WTC11 (cell line): ENCODE data around the gene NECAB3. TPM values are rescaled to one million over a fixed set of nuclear protein-coding genes. Genes with fewer than 3 reads are reported as not detected.

Experiments
- ATAC-seq: fragments of 200-7000 bp; cut with Tn5 transposase; 2 replicates; pipeline ENCODE4 v1.10.0; 2021; ENCODE audit warnings: mild to moderate bottlenecking, moderate library complexity
- CTCF ChIA-PET: fragments of 300-600 bp; sonication (Branson Sonifier 250); formaldehyde crosslinking; loops from one replicate; lab custom pipeline; 2021; ENCODE audit warnings: antibody characterized with exemption; lab: Charles Lee
- POLR2A ChIA-PET: fragments of 350-600 bp; sonication (Branson Sonifier 250); formaldehyde crosslinking; loops from one replicate; lab custom pipeline; 2021; ENCODE audit warnings: antibody characterized with exemption; lab: Charles Lee
- DNase-seq: peaks from one replicate; pipeline ENCODE4 v3.0.0; 2021; ENCODE audit warnings: low spot score
- H3K27ac Mint-ChIP-seq: 2 replicates; pipeline ENCODE4 v1.8.0; 2021; ENCODE audit warnings: mixed read lengths
- H3K27me3 Mint-ChIP-seq: 2 replicates; pipeline ENCODE4 v1.8.0; 2021; ENCODE audit warnings: low read depth, mild to moderate bottlenecking, moderate library complexity, mixed read lengths
- H3K36me3 Mint-ChIP-seq: 2 replicates; pipeline ENCODE4 v1.8.0; 2021; ENCODE audit warnings: mixed read lengths
- H3K4me1 Mint-ChIP-seq: 2 replicates; pipeline ENCODE4 v1.8.0; 2022; ENCODE audit warnings: mixed read lengths
- H3K4me3 Mint-ChIP-seq: 2 replicates; pipeline ENCODE4 v1.8.0; 2021; ENCODE audit warnings: mild to moderate bottlenecking, moderate library complexity, mixed read lengths
- H3K9me3 Mint-ChIP-seq: 2 replicates; pipeline ENCODE4 v1.8.0; 2021; ENCODE audit warnings: mixed read lengths
- ETV6 ChIP-seq: sonication (generic); formaldehyde crosslinking; IDR thresholded peaks from 2 replicates; pipeline ENCODE4 v1.8.1; 2022; ENCODE audit warnings: mild to moderate bottlenecking, missing genetic modification reagents
- FOXK1 ChIP-seq: sonication (generic); formaldehyde crosslinking; IDR thresholded peaks from 2 replicates; pipeline ENCODE4 v1.8.0; 2022; ENCODE audit warnings: mild to moderate bottlenecking, moderate library complexity, missing genetic modification reagents
- GABPB1 ChIP-seq: sonication (generic); formaldehyde crosslinking; IDR thresholded peaks from 2 replicates; pipeline ENCODE4 v1.8.1; 2023; ENCODE audit warnings: mild to moderate bottlenecking, missing genetic modification reagents
- JUN ChIP-seq: sonication (generic); formaldehyde crosslinking; IDR thresholded peaks from 2 replicates; pipeline ENCODE4 v1.8.0; 2023; ENCODE audit warnings: mild to moderate bottlenecking, missing genetic modification reagents
- NFE2L1 ChIP-seq: sonication (generic); formaldehyde crosslinking; IDR thresholded peaks from 2 replicates; pipeline ENCODE4 v1.8.1; 2023; ENCODE audit warnings: missing genetic modification reagents
- NFYB ChIP-seq: sonication (generic); formaldehyde crosslinking; conservative IDR thresholded peaks from 2 replicates; pipeline ENCODE4 v1.8.0; 2022; ENCODE audit warnings: low read depth, missing genetic modification reagents
- NR1H2 ChIP-seq: sonication (generic); formaldehyde crosslinking; IDR thresholded peaks from 2 replicates; pipeline ENCODE4 v1.9.0; 2021; ENCODE audit warnings: mild to moderate bottlenecking, moderate library complexity, missing genetic modification reagents
- SP1 ChIP-seq: sonication (generic); formaldehyde crosslinking; conservative IDR thresholded peaks from 2 replicates; pipeline ENCODE4 v1.8.1; 2022; ENCODE audit warnings: missing genetic modification reagents
- ZNF219 ChIP-seq: sonication (generic); formaldehyde crosslinking; IDR thresholded peaks from 2 replicates; pipeline ENCODE4 v1.8.0; 2023; ENCODE audit warnings: missing genetic modification reagents, mild to moderate bottlenecking, borderline replicate concordance
- ZNF232 ChIP-seq: sonication (generic); formaldehyde crosslinking; IDR thresholded peaks from 2 replicates; pipeline ENCODE4 v1.8.0; 2022; ENCODE audit warnings: mild to moderate bottlenecking, missing genetic modification reagents
- ZNF317 ChIP-seq: sonication (generic); formaldehyde crosslinking; IDR thresholded peaks from 2 replicates; pipeline ENCODE4 v1.8.1; 2023; ENCODE audit warnings: low read depth, mild to moderate bottlenecking, moderate library complexity, missing genetic modification reagents, borderline replicate concordance
- ZNF671 ChIP-seq: fragments of 250-450 bp; sonication (Bioruptor Pico); IDR thresholded peaks from 2 replicates; pipeline ENCODE4 v1.8.0; 2021; ENCODE audit warnings: mild to moderate bottlenecking
- total RNA-seq: library from RNA; stranded (reverse); gene quantifications from 3 replicates; pipeline ENCODE4 v1.2.3, GENCODE V29; 2021
- TF ChIP-seq, protein P1 (sequence below): fragments of 250-450 bp; sonication (Bioruptor Pico); IDR thresholded peaks from 2 replicates; pipeline ENCODE4 v1.9.0; 2021; ENCODE audit warnings: mild to moderate bottlenecking, borderline replicate concordance
- TF ChIP-seq, protein P2 (sequence below): sonication (generic); formaldehyde crosslinking; IDR thresholded peaks from 2 replicates; pipeline ENCODE4 v1.8.0; 2022; ENCODE audit warnings: mild to moderate bottlenecking, missing genetic modification reagents
- TF ChIP-seq, protein P3 (sequence below): sonication (generic); formaldehyde crosslinking; IDR thresholded peaks from 2 replicates; pipeline ENCODE4 v1.8.0; 2022; ENCODE audit warnings: missing genetic modification reagents
- TF ChIP-seq, protein P4 (sequence below): sonication (generic); formaldehyde crosslinking; IDR thresholded peaks from 2 replicates; pipeline ENCODE4 v1.8.1; 2023; ENCODE audit warnings: mild to moderate bottlenecking, missing genetic modification reagents, moderate library complexity
- TF ChIP-seq, protein P5 (sequence below): sonication (generic); formaldehyde crosslinking; IDR thresholded peaks from 2 replicates; pipeline ENCODE4 v1.8.0; 2023; ENCODE audit warnings: missing genetic modification reagents, mild to moderate bottlenecking, borderline replicate concordance
- TF ChIP-seq, protein P6 (sequence below): sonication (generic); formaldehyde crosslinking; IDR thresholded peaks from 2 replicates; pipeline ENCODE4 v1.8.1; 2022; ENCODE audit warnings: low read depth, missing genetic modification reagents, borderline replicate concordance
- TF ChIP-seq, protein P7 (sequence below): sonication (generic); formaldehyde crosslinking; IDR thresholded peaks from 2 replicates; pipeline ENCODE4 v1.8.0; 2022; ENCODE audit warnings: mild to moderate bottlenecking, missing genetic modification reagents

Gene NECAB3
- total RNA-seq, 1 experiment from 2014 or later = 38.0 TPM

DNA sequence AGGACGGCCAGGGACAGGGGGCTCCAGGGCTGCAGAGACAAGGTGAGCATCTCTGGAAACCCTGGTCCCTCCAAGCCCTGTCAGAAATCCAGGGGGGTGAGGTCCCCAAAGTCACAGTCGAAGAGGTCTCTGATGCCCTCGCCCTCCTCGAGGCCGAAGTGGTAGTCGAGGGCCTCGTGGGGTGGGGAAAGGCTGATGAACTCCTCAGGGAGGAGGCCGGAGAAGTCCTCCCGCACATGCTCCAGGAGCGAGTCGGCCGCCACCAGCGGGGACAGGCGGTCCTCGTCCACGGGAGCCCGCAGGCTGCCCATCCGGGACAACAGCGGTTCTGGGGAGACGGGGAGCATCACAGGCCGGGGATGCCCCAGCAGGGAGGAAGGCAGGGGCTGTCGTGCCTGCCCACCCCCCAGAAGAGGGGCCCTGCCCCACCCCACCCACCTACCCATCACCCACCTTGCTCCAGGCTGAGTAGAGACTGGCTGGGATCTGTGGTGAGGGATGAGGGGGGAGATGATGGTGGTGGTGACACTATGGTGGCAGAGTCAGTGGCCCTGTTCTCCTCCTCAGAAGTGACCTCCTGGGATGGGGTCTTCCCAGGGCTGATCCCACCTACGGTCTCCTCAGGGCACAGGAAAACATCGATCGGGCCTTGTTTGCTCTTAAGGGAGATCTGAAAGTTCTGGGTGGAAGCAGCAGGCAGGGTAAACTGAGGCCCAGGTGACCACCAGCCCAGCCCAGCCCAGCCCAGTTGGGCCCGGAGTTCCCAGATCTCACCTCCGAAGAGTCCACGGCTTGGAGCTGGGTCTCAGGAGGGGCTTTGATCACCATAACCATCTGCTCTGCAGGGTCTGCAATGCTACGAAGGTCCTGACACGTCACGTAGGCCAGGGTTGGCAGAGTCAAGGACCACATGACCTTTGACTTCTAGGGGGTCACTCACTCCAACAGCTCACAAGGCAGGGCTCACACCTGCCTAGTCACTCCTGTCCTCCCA, 2.7 kb upstream of the NECAB3 start (continued):
- TF ChIP-seq, protein P1, sequence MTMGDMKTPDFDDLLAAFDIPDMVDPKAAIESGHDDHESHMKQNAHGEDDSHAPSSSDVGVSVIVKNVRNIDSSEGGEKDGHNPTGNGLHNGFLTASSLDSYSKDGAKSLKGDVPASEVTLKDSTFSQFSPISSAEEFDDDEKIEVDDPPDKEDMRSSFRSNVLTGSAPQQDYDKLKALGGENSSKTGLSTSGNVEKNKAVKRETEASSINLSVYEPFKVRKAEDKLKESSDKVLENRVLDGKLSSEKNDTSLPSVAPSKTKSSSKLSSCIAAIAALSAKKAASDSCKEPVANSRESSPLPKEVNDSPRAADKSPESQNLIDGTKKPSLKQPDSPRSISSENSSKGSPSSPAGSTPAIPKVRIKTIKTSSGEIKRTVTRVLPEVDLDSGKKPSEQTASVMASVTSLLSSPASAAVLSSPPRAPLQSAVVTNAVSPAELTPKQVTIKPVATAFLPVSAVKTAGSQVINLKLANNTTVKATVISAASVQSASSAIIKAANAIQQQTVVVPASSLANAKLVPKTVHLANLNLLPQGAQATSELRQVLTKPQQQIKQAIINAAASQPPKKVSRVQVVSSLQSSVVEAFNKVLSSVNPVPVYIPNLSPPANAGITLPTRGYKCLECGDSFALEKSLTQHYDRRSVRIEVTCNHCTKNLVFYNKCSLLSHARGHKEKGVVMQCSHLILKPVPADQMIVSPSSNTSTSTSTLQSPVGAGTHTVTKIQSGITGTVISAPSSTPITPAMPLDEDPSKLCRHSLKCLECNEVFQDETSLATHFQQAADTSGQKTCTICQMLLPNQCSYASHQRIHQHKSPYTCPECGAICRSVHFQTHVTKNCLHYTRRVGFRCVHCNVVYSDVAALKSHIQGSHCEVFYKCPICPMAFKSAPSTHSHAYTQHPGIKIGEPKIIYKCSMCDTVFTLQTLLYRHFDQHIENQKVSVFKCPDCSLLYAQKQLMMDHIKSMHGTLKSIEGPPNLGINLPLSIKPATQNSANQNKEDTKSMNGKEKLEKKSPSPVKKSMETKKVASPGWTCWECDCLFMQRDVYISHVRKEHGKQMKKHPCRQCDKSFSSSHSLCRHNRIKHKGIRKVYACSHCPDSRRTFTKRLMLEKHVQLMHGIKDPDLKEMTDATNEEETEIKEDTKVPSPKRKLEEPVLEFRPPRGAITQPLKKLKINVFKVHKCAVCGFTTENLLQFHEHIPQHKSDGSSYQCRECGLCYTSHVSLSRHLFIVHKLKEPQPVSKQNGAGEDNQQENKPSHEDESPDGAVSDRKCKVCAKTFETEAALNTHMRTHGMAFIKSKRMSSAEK (CRISPR knock-in tag) = no peak
- TF ChIP-seq ZNF232 (CRISPR knock-in tag) (no peak), JUN (CRISPR knock-in tag) (no peak), FOXK1 (CRISPR knock-in tag) (no peak), ZNF317 (no peak), NFYB (CRISPR knock-in tag) (no peak), NR1H2 (CRISPR knock-in tag) (no peak), ZNF671 (CRISPR knock-in tag) (no peak), GABPB1 (CRISPR knock-in tag) (no peak), NFE2L1 (CRISPR knock-in tag) (no peak)
- TF ChIP-seq, protein P2, sequence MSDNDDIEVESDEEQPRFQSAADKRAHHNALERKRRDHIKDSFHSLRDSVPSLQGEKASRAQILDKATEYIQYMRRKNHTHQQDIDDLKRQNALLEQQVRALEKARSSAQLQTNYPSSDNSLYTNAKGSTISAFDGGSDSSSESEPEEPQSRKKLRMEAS (CRISPR knock-in tag) = no peak
- TF ChIP-seq, protein P3, sequence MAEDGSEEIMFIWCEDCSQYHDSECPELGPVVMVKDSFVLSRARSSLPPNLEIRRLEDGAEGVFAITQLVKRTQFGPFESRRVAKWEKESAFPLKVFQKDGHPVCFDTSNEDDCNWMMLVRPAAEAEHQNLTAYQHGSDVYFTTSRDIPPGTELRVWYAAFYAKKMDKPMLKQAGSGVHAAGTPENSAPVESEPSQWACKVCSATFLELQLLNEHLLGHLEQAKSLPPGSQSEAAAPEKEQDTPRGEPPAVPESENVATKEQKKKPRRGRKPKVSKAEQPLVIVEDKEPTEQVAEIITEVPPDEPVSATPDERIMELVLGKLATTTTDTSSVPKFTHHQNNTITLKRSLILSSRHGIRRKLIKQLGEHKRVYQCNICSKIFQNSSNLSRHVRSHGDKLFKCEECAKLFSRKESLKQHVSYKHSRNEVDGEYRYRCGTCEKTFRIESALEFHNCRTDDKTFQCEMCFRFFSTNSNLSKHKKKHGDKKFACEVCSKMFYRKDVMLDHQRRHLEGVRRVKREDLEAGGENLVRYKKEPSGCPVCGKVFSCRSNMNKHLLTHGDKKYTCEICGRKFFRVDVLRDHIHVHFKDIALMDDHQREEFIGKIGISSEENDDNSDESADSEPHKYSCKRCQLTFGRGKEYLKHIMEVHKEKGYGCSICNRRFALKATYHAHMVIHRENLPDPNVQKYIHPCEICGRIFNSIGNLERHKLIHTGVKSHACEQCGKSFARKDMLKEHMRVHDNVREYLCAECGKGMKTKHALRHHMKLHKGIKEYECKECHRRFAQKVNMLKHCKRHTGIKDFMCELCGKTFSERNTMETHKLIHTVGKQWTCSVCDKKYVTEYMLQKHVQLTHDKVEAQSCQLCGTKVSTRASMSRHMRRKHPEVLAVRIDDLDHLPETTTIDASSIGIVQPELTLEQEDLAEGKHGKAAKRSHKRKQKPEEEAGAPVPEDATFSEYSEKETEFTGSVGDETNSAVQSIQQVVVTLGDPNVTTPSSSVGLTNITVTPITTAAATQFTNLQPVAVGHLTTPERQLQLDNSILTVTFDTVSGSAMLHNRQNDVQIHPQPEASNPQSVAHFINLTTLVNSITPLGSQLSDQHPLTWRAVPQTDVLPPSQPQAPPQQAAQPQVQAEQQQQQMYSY = no peak

DNA sequence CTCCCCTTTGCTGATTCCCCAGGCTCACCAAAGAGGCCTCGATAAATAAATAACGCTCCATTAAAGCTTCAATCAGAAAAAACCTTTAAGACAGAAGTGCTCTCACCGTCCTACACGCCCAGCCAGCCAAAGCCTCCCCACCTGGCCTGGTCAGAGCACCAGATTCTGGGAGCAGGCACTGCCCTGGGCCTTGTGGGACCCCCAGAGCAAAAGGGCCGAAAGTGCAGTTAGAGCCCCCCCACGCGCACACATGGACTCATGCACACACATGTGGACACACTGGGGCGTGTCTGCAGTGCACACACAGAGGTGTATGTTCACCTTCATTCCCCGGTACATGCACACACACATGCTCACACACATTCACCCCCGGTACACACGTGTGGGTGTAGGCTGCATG, 1.9 kb upstream of the NECAB3 start:
- DNase-seq = no peak
- Mint-ChIP-seq H3K27ac (no peak overlapping the region; the same call in 1 of the 2 replicates), H3K27me3 (no peaks in the 10 kb centered on the region; the same call in 1 of the 2 replicates), H3K36me3 (peaks cover 29% of the 10 kb centered on the region), H3K9me3 (no peaks in the 10 kb centered on the region), H3K4me1 (peaks cover 31% of the 10 kb centered on the region), H3K4me3 (no peak overlapping the region)
- no peak for ATAC-seq
- CTCF ChIA-PET = interaction anchor here (0.6 to 1.3 kb wide), 2 partner anchors 13 to 1658 kb away, joined by 3 to 4 read pairs; no protein-coding TSS in a partner anchor
- POLR2A ChIA-PET = interaction anchor here (0.6 to 1.1 kb wide), 2 partner anchors 9 to 155 kb away, joined by 3 to 4 read pairs; no protein-coding TSS in a partner anchor
- TF ChIP-seq, protein P4, sequence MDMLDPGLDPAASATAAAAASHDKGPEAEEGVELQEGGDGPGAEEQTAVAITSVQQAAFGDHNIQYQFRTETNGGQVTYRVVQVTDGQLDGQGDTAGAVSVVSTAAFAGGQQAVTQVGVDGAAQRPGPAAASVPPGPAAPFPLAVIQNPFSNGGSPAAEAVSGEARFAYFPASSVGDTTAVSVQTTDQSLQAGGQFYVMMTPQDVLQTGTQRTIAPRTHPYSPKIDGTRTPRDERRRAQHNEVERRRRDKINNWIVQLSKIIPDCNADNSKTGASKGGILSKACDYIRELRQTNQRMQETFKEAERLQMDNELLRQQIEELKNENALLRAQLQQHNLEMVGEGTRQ (CRISPR knock-in tag) = no peak
- TF ChIP-seq, protein P5, sequence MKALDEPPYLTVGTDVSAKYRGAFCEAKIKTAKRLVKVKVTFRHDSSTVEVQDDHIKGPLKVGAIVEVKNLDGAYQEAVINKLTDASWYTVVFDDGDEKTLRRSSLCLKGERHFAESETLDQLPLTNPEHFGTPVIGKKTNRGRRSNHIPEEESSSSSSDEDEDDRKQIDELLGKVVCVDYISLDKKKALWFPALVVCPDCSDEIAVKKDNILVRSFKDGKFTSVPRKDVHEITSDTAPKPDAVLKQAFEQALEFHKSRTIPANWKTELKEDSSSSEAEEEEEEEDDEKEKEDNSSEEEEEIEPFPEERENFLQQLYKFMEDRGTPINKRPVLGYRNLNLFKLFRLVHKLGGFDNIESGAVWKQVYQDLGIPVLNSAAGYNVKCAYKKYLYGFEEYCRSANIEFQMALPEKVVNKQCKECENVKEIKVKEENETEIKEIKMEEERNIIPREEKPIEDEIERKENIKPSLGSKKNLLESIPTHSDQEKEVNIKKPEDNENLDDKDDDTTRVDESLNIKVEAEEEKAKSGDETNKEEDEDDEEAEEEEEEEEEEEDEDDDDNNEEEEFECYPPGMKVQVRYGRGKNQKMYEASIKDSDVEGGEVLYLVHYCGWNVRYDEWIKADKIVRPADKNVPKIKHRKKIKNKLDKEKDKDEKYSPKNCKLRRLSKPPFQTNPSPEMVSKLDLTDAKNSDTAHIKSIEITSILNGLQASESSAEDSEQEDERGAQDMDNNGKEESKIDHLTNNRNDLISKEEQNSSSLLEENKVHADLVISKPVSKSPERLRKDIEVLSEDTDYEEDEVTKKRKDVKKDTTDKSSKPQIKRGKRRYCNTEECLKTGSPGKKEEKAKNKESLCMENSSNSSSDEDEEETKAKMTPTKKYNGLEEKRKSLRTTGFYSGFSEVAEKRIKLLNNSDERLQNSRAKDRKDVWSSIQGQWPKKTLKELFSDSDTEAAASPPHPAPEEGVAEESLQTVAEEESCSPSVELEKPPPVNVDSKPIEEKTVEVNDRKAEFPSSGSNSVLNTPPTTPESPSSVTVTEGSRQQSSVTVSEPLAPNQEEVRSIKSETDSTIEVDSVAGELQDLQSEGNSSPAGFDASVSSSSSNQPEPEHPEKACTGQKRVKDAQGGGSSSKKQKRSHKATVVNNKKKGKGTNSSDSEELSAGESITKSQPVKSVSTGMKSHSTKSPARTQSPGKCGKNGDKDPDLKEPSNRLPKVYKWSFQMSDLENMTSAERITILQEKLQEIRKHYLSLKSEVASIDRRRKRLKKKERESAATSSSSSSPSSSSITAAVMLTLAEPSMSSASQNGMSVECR (CRISPR knock-in tag) = no peak
- no peak for TF ChIP-seq ETV6
- TF ChIP-seq NFYB (CRISPR knock-in tag) = no peak
- TF ChIP-seq, protein P6, sequence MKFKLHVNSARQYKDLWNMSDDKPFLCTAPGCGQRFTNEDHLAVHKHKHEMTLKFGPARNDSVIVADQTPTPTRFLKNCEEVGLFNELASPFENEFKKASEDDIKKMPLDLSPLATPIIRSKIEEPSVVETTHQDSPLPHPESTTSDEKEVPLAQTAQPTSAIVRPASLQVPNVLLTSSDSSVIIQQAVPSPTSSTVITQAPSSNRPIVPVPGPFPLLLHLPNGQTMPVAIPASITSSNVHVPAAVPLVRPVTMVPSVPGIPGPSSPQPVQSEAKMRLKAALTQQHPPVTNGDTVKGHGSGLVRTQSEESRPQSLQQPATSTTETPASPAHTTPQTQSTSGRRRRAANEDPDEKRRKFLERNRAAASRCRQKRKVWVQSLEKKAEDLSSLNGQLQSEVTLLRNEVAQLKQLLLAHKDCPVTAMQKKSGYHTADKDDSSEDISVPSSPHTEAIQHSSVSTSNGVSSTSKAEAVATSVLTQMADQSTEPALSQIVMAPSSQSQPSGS (CRISPR knock-in tag) = no peak
- no peak for TF ChIP-seq JUN (CRISPR knock-in tag)
- TF ChIP-seq ZNF219 (CRISPR knock-in tag) = no peak
- TF ChIP-seq, protein P7, sequence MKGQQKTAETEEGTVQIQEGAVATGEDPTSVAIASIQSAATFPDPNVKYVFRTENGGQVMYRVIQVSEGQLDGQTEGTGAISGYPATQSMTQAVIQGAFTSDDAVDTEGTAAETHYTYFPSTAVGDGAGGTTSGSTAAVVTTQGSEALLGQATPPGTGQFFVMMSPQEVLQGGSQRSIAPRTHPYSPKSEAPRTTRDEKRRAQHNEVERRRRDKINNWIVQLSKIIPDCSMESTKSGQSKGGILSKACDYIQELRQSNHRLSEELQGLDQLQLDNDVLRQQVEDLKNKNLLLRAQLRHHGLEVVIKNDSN (CRISPR knock-in tag) = no peak
- no peak for TF ChIP-seq SP1 (CRISPR knock-in tag)
